Measurements from ENCODE around the gene LAIR2.

Gene LAIR2

DNA sequence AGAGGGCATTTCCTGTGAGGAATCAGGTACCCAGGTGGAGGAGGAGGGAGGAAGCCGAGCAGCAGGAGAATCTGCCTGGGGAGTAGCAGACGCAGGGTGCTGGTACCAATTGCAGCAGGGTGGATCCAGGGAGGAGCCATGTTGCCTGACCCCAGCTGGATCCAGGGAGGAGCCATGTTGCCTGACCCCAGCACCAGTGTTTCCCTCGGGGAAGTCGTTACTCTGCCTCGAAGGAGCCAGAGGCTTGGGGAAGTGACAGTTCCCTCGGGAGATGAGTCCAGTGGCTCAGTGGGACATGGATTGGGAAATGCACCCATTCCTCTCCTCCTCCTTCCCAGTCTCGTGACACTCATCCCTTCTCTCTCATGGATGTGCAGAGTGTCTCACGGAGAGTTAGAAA lies 31.5 kb downstream of the LAIR2 start:
- no peak for DNase-seq
- ATAC-seq: no peak

DNA sequence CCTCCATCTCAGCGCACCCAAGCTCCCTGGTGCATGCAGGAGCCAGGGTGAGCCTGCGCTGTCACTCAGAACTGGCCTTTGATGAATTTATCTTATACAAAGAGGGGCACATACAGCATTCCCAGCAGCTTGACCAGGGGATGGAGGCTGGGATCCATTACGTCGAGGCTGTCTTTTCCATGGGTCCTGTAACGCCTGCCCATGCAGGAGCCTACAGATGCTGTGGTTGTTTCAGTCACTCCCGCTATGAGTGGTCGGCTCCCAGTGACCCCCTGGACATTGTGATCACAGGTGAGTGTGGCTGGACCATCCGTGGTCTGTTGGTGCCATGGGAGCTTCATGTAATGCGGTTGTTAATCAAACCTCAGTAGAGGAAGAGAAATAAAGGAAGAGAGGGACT lies 33.0 kb downstream of the LAIR2 start:
- DNase-seq (no peak), ATAC-seq (no peak)

DNA sequence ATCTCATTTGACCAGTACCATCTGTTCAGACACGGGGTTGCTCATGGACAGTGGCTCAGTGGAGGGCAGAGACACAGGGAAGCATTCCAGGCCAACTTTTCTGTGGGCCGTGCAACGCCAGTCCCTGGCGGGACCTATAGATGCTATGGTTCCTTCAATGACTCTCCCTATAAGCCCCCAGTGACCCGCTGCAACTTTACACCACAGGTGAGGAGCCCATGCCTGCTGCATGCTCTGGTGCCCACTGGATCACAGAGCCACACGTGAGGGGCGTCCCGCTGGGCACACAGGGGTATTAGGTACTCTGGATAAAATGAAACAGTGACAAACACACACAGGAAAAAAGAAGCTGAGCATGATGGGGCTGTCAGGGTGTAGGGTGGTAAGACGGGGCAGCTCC lies 34.3 kb downstream of the LAIR2 start:
- DNase-seq (no peak), ATAC-seq (no peak)

DNA sequence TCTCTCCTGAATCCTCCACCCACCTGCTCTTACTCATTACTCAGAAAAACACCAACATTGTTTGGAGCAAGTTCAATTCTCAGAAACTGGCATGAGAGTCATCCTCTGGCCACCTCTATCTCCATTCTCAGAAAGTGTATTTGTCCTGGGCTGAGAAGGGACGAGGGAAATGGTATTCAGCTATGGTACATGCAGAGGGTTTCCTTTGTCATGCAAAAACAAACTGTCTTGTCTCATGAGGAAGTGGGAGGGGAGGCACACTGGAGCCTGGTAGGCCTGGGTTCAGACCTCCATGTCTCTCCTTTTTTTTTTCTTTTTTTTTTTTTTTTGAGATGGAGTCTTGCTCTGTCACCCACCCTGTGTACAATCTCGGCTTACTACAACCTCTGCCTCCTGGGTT lies 39.1 kb downstream of the LAIR2 start:
- peak; percentile 23 for ATAC-seq
- DNase-seq: no peak

DNA sequence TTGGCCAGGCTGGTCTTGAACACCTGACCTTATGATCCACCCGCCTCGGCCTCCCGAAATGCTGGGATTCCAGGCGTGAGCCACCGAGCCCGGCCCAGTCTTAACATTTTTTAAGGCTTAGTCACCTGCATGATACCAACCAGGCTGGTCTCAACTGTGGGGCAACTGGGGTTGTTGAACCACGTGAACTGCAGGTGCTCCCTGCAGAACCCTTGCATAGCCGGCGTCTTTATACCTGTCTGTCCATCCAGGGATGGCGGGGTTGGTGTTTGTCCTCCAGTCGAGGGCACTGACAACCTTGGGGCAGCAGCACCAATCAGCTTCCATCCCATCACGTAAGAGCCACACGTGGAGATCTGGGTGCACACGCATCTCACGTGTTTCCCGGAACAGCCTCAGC lies 46.2 kb downstream of the LAIR2 start:
- no peak for DNase-seq
- ATAC-seq: no peak

DNA sequence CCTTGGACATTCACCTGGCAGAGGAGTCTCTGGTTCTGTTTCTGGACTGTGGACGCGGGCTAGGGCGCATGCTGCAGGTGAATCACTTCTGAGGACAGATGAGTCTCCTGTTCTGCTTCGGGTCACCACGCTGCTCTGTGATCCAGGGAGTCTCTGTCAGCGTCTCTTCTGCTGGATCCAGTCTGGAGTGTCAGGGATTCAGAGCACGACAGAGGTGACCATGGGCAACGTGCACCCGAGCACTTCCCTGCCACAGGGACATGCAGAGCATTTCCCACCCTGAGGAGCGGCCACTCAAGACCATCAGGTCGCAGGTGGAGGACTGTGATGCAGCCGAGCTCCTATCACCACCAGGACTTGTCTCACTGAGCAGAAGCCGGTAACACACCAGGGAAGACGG lies 46.6 kb downstream of the LAIR2 start:
- DNase-seq: no peak
- ATAC-seq: no peak

DNA sequence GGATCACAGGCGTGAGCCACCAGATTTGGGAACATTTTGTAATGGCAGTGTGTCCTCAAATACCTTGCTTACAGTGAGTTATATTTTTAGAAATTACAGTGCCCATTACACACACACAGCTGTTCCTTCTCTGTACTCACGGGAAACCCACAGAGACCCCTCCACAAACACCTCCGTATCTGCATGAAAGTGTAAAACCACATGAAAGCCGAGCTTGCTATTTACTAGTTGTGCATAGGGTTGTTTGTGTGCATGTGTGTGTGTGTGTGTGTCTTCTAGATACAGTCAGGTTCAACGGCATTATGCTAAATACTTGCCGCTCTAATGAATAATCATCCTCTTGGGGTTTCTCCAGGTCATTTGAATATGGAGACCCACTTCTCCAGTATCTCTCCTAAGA lies 48.7 kb downstream of the LAIR2 start:
- ATAC-seq: no peak
- DNase-seq: no peak

DNA sequence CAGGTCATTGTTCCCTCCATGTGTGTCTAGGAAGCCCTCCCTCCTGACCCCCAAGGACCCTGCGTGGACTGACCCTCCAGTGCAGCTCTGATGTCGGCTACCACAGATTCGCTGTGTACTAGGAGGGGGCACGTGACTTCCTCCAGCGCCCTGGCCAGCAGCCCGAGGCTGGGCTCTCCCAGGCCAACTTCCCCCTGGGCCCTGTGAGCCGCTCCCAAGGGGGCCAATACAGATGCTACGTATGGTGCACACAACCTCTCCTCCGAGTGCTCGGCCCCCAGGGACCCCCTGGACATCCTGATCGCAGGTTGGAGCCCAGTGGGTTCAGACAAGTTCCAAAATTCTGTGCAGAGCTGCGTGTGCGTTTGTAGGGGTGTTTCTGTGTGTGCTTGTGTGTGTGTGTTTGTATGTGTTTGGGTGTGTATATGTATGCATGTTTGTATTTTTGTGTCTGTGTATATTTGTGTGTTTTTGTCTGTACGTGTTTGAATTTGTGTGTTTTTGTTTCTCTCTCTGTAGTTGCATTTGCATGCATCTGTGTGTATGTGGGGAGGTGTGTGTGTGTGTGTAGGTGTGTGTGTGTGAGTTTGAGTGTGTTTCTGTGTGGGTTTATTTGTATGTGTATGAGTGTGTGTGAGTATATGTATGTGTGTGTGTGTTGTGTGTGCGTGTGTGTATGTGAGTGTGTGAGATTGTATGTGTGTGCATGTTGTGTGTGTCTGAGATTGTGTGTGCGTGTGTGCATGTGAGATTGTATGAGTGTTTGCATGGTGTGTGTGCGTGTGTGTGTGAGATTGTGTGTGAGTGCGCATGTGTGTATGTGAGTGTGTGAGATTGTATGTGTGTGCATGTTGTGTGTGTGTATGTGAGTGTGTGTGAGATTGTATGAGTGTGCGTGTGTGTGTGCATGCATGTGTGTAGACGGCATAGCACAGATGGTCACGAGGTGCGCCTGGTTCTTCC lies 49.6 kb downstream of the LAIR2 start:
- no peak for ATAC-seq
- DNase-seq: no peak

DNA sequence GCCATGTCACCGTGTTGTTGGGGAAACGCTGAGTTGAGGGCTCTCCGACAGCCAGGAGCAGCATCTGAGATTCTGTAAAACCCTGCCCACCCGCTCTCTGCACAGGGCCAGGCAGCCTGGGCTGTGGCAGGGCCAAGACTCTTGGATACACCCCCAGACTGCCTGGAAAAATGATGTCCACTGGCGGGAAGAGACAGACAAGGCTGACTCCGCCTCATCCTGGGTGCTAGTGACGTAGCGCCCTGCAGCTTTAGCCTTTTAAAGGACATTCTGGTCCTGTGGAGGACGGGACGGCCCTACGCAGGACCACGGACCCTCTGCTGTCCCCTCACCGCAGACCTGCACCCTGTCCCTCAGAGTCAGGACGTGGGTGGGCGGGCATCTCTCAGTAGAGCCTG lies 50.3 kb downstream of the LAIR2 start:
- DNase-seq (no peak), ATAC-seq (no peak)

DNA sequence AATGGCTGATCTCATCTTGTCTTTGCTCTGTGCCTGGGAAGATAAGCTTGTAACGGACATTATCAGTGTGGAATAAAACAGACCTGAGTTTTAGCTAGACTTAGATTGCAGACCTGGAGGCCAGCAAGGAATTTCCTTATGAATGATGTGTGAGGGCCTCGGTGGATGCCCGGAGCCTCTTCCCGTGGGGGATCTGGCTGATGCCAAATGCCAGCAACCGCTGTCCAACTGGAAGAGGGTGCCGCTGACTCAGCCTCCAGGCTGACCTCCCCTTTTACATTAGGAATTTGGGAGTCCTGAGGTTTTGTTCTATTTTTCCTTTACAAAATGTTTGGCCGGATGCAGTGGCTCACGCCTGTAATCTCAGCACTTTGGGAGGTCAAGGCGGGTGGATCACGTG lies 51.4 kb downstream of the LAIR2 start:
- ATAC-seq: no peak
- DNase-seq: no peak

DNA sequence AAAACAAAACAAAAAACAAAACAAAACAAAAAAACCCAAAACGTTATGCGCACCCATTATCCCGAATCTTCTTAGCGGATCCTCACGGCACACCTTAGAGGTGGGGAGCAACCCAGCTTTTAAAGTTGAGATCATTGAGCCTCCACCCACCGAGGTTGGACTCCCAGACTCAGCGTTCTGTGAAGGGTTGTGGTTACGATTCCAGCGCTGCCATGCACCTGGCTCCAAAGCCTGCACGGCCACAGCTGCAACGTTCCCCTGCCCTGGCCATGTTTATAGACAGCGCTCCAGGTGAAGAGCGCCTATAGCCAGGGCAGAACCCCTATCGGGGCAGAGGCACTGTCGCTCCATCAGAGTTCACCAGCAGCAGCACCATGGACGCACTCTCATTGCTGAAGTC lies 52.3 kb downstream of the LAIR2 start:
- DNase-seq (no peak), ATAC-seq (no peak)

DNA sequence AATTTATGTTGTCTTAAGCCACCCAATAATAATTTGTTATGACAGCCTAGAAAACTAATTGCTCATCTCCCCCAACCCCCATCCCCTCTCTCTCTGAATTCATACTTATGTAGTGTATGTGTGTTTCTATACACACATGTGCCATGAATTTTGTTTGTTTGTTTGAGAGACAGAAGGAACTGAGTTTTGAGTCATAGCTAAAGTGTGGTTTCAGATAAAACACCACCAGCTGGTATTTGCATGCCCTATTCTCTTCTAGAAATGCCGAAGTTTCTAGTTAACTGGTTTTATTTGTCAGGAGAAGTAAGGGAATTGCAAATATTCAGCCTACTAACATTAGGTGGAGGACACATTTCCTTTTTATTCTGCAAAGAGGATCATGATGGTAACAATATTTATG lies 53.6 kb downstream of the LAIR2 start:
- no peak for ATAC-seq
- DNase-seq: no peak

DNA sequence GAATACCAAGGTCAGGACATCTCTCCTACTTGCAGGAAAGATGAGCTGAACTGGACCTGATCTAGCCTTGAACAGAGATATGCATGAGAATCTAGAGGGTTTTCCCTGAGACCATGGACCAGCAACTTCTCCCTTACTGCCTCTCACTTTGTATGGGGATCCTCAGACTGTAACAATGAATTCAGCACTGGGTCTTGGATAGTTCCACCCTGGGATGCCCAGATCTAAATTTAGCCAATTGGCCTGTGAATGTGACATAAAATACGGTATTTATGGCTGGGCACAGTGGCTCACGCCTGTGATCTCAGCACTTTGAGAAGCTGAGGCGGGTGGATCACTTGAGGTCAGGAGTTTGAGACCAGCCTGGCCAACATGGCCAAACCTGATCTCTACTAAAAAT lies 55.7 kb downstream of the LAIR2 start:
- DNase-seq: no peak
- no peak for ATAC-seq

All from stimulated activated naive CD8-positive, alpha-beta T cell treated with anti-CD3 and anti-CD28 coated beads, Interleukin-15, Interleukin-2, amounts not matched to agents 100 U/mL and 50 U/mL, for 24 hours (primary cell).